Left lung (tissue), 10 donors: ENCODE results near the gene BARHL1. TPM values are rescaled to one million over a fixed set of nuclear protein-coding genes. Genes with fewer than 3 reads are reported as not detected.
A peak's percentile ranks its signal among the peaks of the same experiment; 100 is the strongest.

ENCODE experiments used
- ATAC-seq: fragments of 200-7000 bp; cut with Tn5 transposase; one replicate; pipeline ENCODE4 v1.9.1; 2020; ENCODE audit warnings: moderate library complexity
- DNase-seq, 4 donors: peaks; one replicate each; pipeline ENCODE4 v3.0.0-alpha.2; 2013 to 2020
- H3K27ac ChIP-seq, 2 donors: fragments of 200-600 bp; sonication (generic) in 1 of 2; one replicate each; pipeline versions ENCODE4 v1.5.0 to v1.8.0; 2020 to 2021
- H3K27me3 ChIP-seq, 2 donors: fragments of 200-600 bp; sonication (generic) in 1 of 2; one replicate each; pipeline versions ENCODE4 v1.5.0 to v1.8.0; 2020 to 2021
- H3K36me3 ChIP-seq, 2 donors: fragments of 200-600 bp; sonication (generic) in 1 of 2; one replicate each; pipeline versions ENCODE4 v1.5.0 to v1.8.0; 2020 to 2021
- H3K4me1 ChIP-seq, 2 donors: fragments of 200-600 bp; one replicate each; pipeline ENCODE4 v1.8.0; 2021
- H3K4me3 ChIP-seq, 2 donors: fragments of 200-600 bp; sonication (generic) in 1 of 2; one replicate each; pipeline versions ENCODE4 v1.5.0 to v1.8.0; 2020 to 2021; ENCODE audit warnings: mild to moderate bottlenecking in 1 of 2
- H3K9me3 ChIP-seq, 2 donors: fragments of 200-600 bp; sonication (generic) in 1 of 2; one replicate each; pipeline versions ENCODE4 v1.5.0 to v1.8.0; 2020 to 2021
- CTCF ChIP-seq, 2 donors: fragments of 200-600 bp; sonication (generic) in 1 of 2; IDR thresholded peaks; one replicate each; pipeline versions ENCODE4 v1.5.0 to v1.8.0; 2021; ENCODE audit warnings: antibody characterized with exemption in 2 of 2
- intact Hi-C, 2 donors: fragments of 100-400 bp; cut with DNase I; formaldehyde crosslinking; loops; one replicate each; pipeline versions ENCODE4 v1.11.2 to v1.14.2; 2022
- polyA plus RNA-seq, 6 donors: library from polyadenylated mRNA; unstranded; fragments of 120-200 nt; gene quantifications; one replicate each; pipeline ENCODE4 v1.2.1, GENCODE V29; 2013; ENCODE audit not compliant: insufficient read length in 6 of 6
- total RNA-seq, 2 donors: library from RNA; stranded (reverse); fragmentation: NEBNext Ultra II Directional; extraction: Animal tissue kit (Norgen Biotek cat#: 25700); gene quantifications; one replicate each; pipeline ENCODE4 v1.2.1, GENCODE V29; 2021
- donor health status: DM: no; HTN: yes; CAD: no.
- donor health status: DM: no; HTN: no; CAD: no.

The BARHL1 gene
- total and polyA plus RNA-seq, 8 donors = not detected

- H3K27me3 ChIP-seq = no peaks in the 10 kb centered on the region
- H3K27ac ChIP-seq = no peak overlapping the region
- DNase-seq = no peak
- H3K4me3 ChIP-seq = no peak overlapping the region
- TF ChIP-seq CTCF (IDR thresholded peaks at IDR 0.05) = no peak
- no peak for ATAC-seq
- H3K36me3 ChIP-seq = peaks cover 0 to 91% of the 10 kb centered on the region in 2 donors
- no peaks in the 10 kb centered on the region for H3K4me1 ChIP-seq
- intact Hi-C loops = no loop called here
- H3K9me3 ChIP-seq = no peaks in the 10 kb centered on the region
Observed at GRCh38 chr9:132609184-132609583, 26.8 kb downstream of the BARHL1 start.

- no peak for TF ChIP-seq CTCF (IDR thresholded peaks at IDR 0.05)
- Histone ChIP-seq H3K36me3 (peaks cover 0 to 96% of the 10 kb centered on the region in 2 donors), H3K27ac (no peak overlapping the region), H3K9me3 (no peaks in the 10 kb centered on the region), H3K4me3 (no peak overlapping the region), H3K4me1 (no peaks in the 10 kb centered on the region), H3K27me3 (no peaks in the 10 kb centered on the region)
- DNase-seq = no peak
- intact Hi-C loops = no loop called here
- no peak for ATAC-seq
Observed at GRCh38 chr9:132609829-132610228, 27.4 kb downstream of the BARHL1 start.

GRCh38 chr9:132610661-132611060 lies 28.3 kb downstream of the BARHL1 start:
- DNase-seq (no peak), ATAC-seq (no peak)
- Histone ChIP-seq H3K27me3 (no peaks in the 10 kb centered on the region), H3K9me3 (no peaks in the 10 kb centered on the region), H3K27ac (no peak overlapping the region), H3K36me3 (peaks cover 0 to 98% of the 10 kb centered on the region in 2 donors), H3K4me3 (no peak overlapping the region), H3K4me1 (no peaks in the 10 kb centered on the region)
- no peak for TF ChIP-seq CTCF (IDR thresholded peaks at IDR 0.05)
- intact Hi-C loops = no loop called here

- H3K36me3 ChIP-seq = peaks cover 0 to 97% of the 10 kb centered on the region in 2 donors
- H3K9me3 ChIP-seq = no peaks in the 10 kb centered on the region
- no peak for DNase-seq
- no peak for ATAC-seq
- no peak for TF ChIP-seq CTCF (IDR thresholded peaks at IDR 0.05)
- no peak overlapping the region for H3K27ac ChIP-seq
- no peaks in the 10 kb centered on the region for H3K4me1 ChIP-seq
- H3K27me3 ChIP-seq = no peaks in the 10 kb centered on the region
- intact Hi-C loops = no loop called here
- no peak overlapping the region for H3K4me3 ChIP-seq
Observed at GRCh38 chr9:132614324-132614723, 31.9 kb downstream of the BARHL1 start.

- no peak for ATAC-seq
- intact Hi-C loops = no loop called here
- peak in 1 of 4 donors; percentile 11 for DNase-seq
- Histone ChIP-seq H3K4me1 (no peaks in the 10 kb centered on the region), H3K27ac (no peak overlapping the region), H3K27me3 (no peaks in the 10 kb centered on the region), H3K36me3 (peaks cover 0 to 84% of the 10 kb centered on the region in 2 donors), H3K9me3 (no peaks in the 10 kb centered on the region), H3K4me3 (no peak overlapping the region)
- no peak for TF ChIP-seq CTCF (IDR thresholded peaks at IDR 0.05)
Observed at GRCh38 chr9:132615774-132616173, 33.4 kb downstream of the BARHL1 start.
